Inflammatory macrophage treated with lipopolysaccharide for 1 hour (primary cell): ENCODE measurements around the gene CDK5R2.

Source experiments
- DNase-seq, 2 donors: peaks; one replicate each; pipeline ENCODE4 v3.0.0-alpha.2; 2020 to 2022

Gene CDK5R2

DNA sequence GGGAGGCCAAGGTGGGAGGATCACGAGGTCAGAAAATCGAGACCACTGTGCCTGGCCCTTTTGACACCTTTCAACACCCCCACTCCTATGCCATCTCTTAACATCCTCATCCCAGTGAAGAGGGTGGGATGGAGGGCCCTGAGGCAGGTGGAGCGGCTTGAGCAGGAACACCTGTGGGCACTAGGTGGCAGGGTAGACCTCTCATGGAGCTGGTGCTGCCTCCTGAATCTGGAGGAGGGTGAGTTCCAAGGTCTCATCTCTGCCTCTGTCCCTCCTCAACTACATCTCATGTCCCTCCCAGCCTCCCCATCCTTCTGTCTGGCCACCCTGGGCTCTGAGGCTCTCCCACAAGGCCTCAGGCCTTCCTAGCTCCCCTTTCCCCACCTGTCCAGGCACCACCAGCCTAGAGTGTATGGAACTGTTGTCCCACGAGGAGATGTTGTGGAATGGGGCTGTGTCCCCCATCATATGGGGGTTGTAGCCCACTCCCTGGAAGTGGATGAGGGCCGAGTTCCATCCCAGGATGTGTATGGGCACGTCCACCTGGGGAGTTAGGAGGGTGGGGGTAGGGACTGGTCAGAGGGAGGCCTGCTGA, 50.8 kb downstream of the CDK5R2 start:
- DNase-seq = no peak

DNA sequence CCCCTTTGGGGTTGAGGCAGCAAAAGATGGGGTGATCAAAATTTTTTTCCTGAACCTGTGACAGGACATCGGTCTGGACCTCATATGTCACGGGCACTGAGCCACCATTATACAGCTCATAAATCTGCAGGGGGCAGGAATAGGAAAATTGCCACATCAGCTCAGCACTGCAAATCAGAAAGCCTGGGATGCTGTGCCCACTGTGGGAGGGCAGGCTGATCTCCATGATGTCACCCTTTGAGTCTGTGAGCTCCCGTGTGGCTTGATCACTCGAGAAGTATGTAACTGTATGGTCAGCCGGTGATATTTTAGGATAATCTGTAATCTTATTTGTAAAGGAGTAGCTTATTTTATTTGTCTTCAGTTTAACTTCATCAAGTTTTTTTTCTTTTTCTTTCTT, 51.4 kb downstream of the CDK5R2 start:
- no peak for DNase-seq
